ENCODE results near the gene CAMK2B.

Gene CAMK2B

DNA sequence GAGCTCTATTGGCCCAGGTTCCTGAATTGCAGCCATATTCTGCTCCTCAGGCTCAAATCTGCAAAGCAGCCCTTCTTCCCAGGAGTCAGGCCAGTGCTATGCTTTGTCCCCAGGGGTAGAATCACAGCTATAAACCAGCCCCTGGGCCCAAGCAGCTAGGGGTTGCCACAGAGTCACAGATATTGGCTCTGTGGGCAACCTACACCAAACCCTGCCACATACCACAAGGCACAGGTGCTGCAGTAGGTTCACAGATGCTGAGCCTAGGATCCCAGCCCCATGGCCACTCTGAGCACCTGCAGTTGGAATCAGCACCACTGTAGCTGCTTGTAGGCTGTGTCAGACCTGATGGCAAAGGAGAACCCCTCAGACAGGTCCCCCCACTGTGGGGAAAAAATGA, 43.1 kb upstream of the CAMK2B start:
- no peak for DNase-seq
- Histone ChIP-seq H3K27me3 (peaks cover 9% of the 10 kb centered on the region), H3K9me3 (no peaks in the 10 kb centered on the region), H3K4me3 (ENCODE audit: low read depth, low read length) (no peak overlapping the region), H3K4me1 (no peaks in the 10 kb centered on the region), H3K36me3 (no peaks in the 10 kb centered on the region)
- TF ChIP-seq, protein P1, sequence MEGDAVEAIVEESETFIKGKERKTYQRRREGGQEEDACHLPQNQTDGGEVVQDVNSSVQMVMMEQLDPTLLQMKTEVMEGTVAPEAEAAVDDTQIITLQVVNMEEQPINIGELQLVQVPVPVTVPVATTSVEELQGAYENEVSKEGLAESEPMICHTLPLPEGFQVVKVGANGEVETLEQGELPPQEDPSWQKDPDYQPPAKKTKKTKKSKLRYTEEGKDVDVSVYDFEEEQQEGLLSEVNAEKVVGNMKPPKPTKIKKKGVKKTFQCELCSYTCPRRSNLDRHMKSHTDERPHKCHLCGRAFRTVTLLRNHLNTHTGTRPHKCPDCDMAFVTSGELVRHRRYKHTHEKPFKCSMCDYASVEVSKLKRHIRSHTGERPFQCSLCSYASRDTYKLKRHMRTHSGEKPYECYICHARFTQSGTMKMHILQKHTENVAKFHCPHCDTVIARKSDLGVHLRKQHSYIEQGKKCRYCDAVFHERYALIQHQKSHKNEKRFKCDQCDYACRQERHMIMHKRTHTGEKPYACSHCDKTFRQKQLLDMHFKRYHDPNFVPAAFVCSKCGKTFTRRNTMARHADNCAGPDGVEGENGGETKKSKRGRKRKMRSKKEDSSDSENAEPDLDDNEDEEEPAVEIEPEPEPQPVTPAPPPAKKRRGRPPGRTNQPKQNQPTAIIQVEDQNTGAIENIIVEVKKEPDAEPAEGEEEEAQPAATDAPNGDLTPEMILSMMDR (IDR thresholded peaks at IDR 0.05; ENCODE audit: low read depth, low read length): no peak

DNA sequence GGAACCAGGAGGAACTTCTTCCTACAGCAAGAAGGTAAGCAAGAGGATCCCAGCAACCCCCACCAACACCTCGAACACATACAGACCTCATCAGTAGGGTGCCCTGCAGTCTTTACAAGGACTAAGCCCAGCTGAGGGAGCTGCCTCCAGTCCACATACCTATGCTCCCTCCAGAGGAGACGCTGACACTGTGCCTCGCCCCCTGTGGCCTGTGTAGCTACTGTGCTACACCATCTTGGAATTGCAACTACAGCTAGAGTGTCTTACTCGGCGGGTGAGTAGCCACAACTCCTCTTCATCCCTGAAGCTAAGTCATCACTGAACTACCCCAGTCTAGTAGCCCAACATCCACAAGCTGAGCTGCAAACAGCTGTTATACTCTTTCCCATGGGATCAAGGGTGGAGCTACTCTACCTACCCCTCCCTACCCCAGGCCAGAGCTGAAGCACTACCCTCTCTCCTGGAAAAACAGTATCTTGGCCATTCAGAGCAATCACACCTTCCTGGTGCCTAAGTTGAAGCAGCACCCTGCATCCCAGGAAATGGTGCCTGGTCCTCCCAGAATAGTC, 42.2 kb upstream of the CAMK2B start:
- no peak for DNase-seq
- H3K4me3 ChIP-seq (ENCODE audit: low read depth, low read length): no peak overlapping the region
- H3K36me3 ChIP-seq: no peaks in the 10 kb centered on the region
- TF ChIP-seq, protein P1 (IDR thresholded peaks at IDR 0.05; ENCODE audit: low read depth, low read length): no peak
- peaks cover 9% of the 10 kb centered on the region for H3K27me3 ChIP-seq
- H3K4me1 ChIP-seq: no peaks in the 10 kb centered on the region
- no peaks in the 10 kb centered on the region for H3K9me3 ChIP-seq

DNA sequence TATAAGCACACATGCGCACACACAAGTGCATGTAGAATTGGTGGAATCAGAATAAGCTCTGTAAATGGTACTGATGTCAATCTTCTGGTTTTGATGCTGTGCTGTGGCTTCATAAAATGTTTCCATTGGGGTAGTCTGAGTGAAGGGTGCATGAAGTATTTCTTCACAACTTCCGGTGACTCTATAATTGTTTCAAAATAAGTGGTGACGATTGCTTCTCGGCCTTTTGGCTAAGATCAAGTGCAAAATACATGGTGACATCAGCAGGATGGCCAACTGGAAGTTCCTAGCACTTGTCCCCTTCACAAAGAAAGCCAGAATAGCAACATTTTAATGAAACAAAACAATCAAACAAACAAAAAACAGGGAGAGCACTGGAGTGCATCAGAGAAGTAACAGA, 41.6 kb upstream of the CAMK2B start:
- no peaks in the 10 kb centered on the region for H3K36me3 ChIP-seq
- H3K9me3 ChIP-seq: no peaks in the 10 kb centered on the region
- H3K4me3 ChIP-seq (ENCODE audit: low read depth, low read length): no peak overlapping the region
- TF ChIP-seq, protein P1 (IDR thresholded peaks at IDR 0.05; ENCODE audit: low read depth, low read length): no peak
- H3K27me3 ChIP-seq: peaks cover 9% of the 10 kb centered on the region
- no peak for DNase-seq
- no peaks in the 10 kb centered on the region for H3K4me1 ChIP-seq

DNA sequence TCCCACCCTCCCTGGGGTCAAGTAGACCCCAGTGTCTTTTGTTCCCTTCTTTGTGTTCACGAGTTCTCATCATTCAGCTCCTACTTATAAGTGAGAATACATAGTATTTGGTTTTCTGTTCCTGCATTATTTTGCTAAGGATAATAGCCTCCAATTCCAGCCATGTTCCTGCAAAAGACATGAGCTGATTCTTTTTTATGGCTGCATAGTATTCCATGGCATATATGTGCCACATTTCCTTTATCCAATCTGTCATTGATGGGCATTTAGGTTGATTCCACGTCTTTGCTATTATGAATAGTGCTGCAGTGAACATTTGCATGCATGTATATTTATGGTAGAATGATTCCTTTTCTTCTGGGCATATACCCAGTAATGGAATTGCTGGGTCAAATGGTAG, 28.3 kb upstream of the CAMK2B start:
- Histone ChIP-seq H3K27me3 (no peaks in the 10 kb centered on the region), H3K4me1 (no peaks in the 10 kb centered on the region), H3K36me3 (no peaks in the 10 kb centered on the region), H3K9me3 (no peaks in the 10 kb centered on the region), H3K4me3 (ENCODE audit: low read depth, low read length) (no peak overlapping the region)
- TF ChIP-seq, protein P1 (IDR thresholded peaks at IDR 0.05; ENCODE audit: low read depth, low read length): no peak
- DNase-seq: no peak

DNA sequence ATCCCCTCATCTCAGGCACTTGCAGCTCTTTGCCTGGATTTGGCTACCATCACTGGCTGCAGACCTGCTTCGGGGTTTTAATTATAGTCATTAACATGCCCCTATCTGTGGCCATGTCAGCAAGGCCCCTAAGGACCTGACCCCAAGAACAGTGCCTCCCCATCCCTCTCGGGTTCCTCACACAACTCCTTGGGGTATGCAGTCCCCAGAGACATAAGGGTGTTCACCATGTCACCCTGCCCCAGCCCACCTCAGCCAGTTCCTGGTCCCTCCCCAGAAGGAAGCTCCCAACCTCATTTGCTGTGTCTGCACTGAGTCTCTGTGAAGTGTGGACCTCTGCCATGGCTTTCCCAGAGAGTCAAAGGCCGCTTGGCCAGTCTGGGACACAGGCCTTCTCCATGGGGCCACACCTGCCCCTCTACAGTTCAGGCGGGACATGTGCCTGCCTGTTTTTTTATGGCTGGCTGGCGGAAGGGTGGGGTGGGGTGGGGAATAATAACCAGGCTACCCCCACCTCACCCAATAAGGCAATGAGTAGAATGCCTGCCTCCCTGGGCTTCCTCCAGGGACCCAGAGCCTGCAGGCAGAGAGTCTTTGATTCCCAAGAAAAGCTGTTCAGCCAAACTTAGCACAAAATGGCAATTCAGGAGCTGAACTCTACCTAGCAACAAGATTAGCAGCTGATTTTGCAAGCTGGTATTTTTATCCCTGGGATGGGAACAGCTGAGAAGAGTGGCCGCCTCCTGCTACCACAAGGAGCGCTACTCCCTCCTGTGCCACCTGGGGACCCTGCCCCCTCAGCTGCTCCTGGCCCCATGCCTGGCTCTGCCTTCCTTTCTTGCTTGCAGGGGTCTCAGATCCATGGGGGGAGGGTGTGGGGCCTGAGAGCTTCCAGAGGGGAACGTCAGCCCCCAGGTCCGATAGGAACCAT, 23.7 kb upstream of the CAMK2B start:
- Histone ChIP-seq H3K36me3 (no peaks in the 10 kb centered on the region), H3K4me3 (ENCODE audit: low read depth, low read length) (no peak overlapping the region), H3K9me3 (no peaks in the 10 kb centered on the region), H3K27me3 (no peaks in the 10 kb centered on the region), H3K4me1 (no peaks in the 10 kb centered on the region)
- DNase-seq: no peak
- TF ChIP-seq, protein P1 (IDR thresholded peaks at IDR 0.05; ENCODE audit: low read depth, low read length): 0 out of 2 replicates have a peak, but pooled peaks have one; percentile 5

DNA sequence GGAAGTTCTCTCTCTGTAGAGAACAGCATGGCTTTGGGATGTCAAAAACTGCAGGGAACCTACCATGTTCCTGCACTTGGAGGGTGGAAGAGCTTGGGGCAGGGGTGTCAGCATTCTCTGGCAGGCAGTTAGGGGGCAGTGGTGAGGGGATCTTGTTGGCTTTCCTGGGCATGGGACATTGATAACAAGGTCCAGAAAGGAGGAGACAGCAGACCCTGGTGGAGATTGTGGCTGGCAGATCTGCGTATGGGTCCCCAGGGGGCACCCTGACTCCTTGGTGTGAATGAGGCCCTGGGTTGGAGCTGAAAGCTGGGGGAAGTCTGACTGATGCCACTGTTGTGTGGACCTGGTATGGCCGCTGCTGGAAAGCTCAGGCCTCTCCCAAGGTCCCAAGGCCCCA, 22.9 kb upstream of the CAMK2B start:
- H3K9me3 ChIP-seq: no peaks in the 10 kb centered on the region
- peak; percentile 39 for DNase-seq
- H3K4me1 ChIP-seq: no peaks in the 10 kb centered on the region
- no peak overlapping the region for H3K4me3 ChIP-seq (ENCODE audit: low read depth, low read length)
- H3K27me3 ChIP-seq: no peaks in the 10 kb centered on the region
- TF ChIP-seq, protein P1 (IDR thresholded peaks at IDR 0.05; ENCODE audit: low read depth, low read length): peak; percentile 45
- H3K36me3 ChIP-seq: no peaks in the 10 kb centered on the region
